Common myeloid progenitor, CD34-positive (primary cell): Measurements from ENCODE around the gene GLI2.

ENCODE experiments used
- CTCF ChIA-PET: fragments of 350-600 bp; sonication (Branson Sonifier 250); formaldehyde crosslinking; loops from one replicate; lab custom pipeline; 2021; ENCODE audit warnings: antibody characterized with exemption; lab: Charles Lee
- POLR2A ChIA-PET: fragments of 350-600 bp; sonication (Branson Sonifier 250); formaldehyde crosslinking; loops from one replicate; lab custom pipeline; 2021; ENCODE audit warnings: antibody characterized with exemption; lab: Charles Lee
- DNase-seq, 3 donors: peaks; one replicate each; pipeline versions ENCODE4 v3.0.0 to v3.0.0-alpha.2; 2013
- H3K27ac ChIP-seq, 2 experiments: 1 replicate in 1 of 2; 2 replicates in 1 of 2; pipeline ENCODE4 v1.7.0; 2013; ENCODE audit warnings: inconsistent platforms in 2 of 2, low read length in 2 of 2, mild to moderate bottlenecking in 2 of 2, low read depth in 1 of 2, moderate library complexity in 1 of 2; ENCODE audit not compliant: severe bottlenecking in 2 of 2, insufficient read depth in 1 of 2, poor library complexity in 1 of 2
- H3K27me3 ChIP-seq, 5 experiments: replicated peaks in 2 of 5; 1 replicate in 3 of 5; 2 replicates in 2 of 5; pipeline versions ENCODE4 v1.6.1 to v1.7.0; 2013; ENCODE audit warnings: low read length in 4 of 5, mild to moderate bottlenecking in 2 of 5, moderate library complexity in 2 of 5, inconsistent platforms in 1 of 5; ENCODE audit not compliant: insufficient read depth in 5 of 5, control insufficient read depth in 4 of 5
- H3K36me3 ChIP-seq, 4 experiments: 1 replicate in 2 of 4; 2 replicates in 2 of 4; pipeline versions ENCODE4 v1.6.1 to v1.7.0; 2013; ENCODE audit warnings: low read length in 3 of 4, control low read depth in 1 of 4, mild to moderate bottlenecking in 1 of 4; ENCODE audit not compliant: control insufficient read depth in 4 of 4, insufficient read depth in 4 of 4
- H3K4me1 ChIP-seq, 4 experiments: 1 replicate in 3 of 4; 2 replicates in 1 of 4; pipeline versions ENCODE4 v1.6.1 to v1.7.1; 2013; ENCODE audit warnings: low read length in 3 of 4, mild to moderate bottlenecking in 3 of 4, control low read depth in 1 of 4, inconsistent platforms in 1 of 4, moderate library complexity in 1 of 4; ENCODE audit not compliant: control insufficient read depth in 4 of 4, insufficient read depth in 4 of 4; ENCODE audit errors: control extremely low read depth in 1 of 4
- H3K4me3 ChIP-seq, 7 experiments: 1 replicate in 4 of 7; 2 replicates in 3 of 7; pipeline versions ENCODE4 v1.5.1 to v1.7.0; 2013; ENCODE audit warnings: mild to moderate bottlenecking in 7 of 7, low read length in 6 of 7, moderate library complexity in 6 of 7, inconsistent platforms in 2 of 7, low read depth in 2 of 7, control low read depth in 1 of 7; ENCODE audit not compliant: insufficient read depth in 4 of 7, control insufficient read depth in 1 of 7; ENCODE audit errors: extremely low read depth in 1 of 7
- H3K9me3 ChIP-seq, 5 experiments: 1 replicate in 4 of 5; 2 replicates in 1 of 5; pipeline versions ENCODE4 v1.6.1 to v1.7.1; 2013; ENCODE audit warnings: low read length in 4 of 5, mild to moderate bottlenecking in 2 of 5, inconsistent platforms in 1 of 5, low read depth in 1 of 5, moderate library complexity in 1 of 5; ENCODE audit not compliant: control insufficient read depth in 4 of 5, insufficient read depth in 2 of 5; ENCODE audit errors: control extremely low read depth in 1 of 5
- WGBS: methylation state at CpG from one replicate; pipeline ENCODE4 v1.1.5; 2013; ENCODE audit not compliant: insufficient coverage; 5-methylcytosine and 5-hydroxymethylcytosine counted together

GLI2 gene

DNA sequence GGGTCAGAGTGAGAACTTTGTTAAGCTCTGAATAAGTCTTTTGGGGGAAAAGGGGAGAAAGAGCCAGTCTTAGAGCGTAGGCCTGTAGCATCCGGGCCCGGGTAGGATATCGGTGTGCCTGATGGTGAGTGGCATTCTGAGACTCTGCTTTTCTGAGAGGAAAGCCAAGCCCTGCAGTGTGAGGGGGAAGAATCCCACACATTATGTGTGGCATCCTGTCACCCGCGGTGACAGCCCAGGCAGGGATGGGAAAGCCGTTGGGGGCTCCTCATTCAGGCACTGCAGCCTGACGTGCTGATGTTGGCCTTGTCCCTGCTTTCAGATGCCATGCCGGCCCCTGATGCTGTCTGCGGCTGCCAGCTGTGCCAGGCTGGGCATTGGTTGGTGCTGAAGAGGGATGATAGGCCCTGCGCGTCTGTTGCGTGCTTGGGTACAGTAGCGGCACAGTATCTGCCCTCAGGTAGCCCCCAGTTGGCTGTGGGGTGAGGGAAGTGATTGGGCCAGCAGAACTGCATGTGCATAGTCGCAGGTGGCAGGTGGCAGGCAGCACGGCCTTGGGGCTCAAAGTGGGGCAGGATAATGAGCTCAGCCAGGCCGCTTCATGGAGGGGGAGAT, 37.6 kb downstream of the GLI2 start:
- 95% methylated on average over 17 of the region's 17 CpGs for WGBS

DNA sequence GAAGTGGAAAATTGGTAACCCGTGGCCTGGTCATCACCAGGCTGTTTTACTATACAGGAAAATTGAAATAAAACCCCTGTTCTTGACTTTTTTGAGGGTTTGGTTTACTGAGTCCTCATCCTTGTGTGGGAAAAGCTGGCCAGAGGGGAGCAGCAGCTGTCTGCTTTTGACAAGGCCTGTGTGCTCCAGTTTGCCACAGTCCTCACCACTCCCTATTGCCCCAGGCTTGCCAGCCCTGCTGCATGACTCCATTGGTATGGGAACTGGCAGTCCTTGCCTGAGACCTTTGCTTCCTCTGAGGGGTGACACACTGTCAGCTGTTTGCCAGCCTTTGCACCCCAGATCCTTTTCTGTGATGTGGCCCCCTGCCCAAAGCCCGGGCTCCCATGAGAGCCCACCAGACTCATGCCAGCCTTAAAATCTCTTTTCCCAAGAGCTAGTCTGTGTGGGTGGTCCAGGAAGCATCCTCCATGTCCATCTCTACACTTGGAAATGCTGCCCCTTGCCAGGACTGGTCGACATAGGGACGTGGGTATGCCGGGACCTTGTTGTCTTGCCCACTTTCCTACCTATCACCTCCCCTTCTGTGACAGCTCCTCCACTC, 39.0 kb downstream of the GLI2 start:
- CTCF ChIA-PET: no interaction called here
- H3K4me1 ChIP-seq: peaks cover 0 to 6% (median 0%) of the 10 kb centered on the region in 4 experiments
- no peak overlapping the region for H3K4me3 ChIP-seq
- no peaks in the 10 kb centered on the region for H3K27me3 ChIP-seq
- no peak overlapping the region for H3K27ac ChIP-seq
- WGBS: 94% methylated on average over 2 of the region's 5 CpGs
- H3K36me3 ChIP-seq: no peaks in the 10 kb centered on the region
- no peak for DNase-seq
- H3K9me3 ChIP-seq: no peaks in the 10 kb centered on the region
- POLR2A ChIA-PET: no interaction called here

More for the DNA sequence above, 37.6 kb downstream of the GLI2 start:
- no peaks in the 10 kb centered on the region for H3K36me3 ChIP-seq
- H3K27me3 ChIP-seq: no peaks in the 10 kb centered on the region
- no peak for DNase-seq
- no peak overlapping the region for H3K27ac ChIP-seq
- peaks cover 0 to 6% (median 0%) of the 10 kb centered on the region in 4 experiments for H3K4me1 ChIP-seq
- no peak overlapping the region for H3K4me3 ChIP-seq
- no peaks in the 10 kb centered on the region for H3K9me3 ChIP-seq
- CTCF ChIA-PET: no interaction called here
- POLR2A ChIA-PET: no interaction called here

DNA sequence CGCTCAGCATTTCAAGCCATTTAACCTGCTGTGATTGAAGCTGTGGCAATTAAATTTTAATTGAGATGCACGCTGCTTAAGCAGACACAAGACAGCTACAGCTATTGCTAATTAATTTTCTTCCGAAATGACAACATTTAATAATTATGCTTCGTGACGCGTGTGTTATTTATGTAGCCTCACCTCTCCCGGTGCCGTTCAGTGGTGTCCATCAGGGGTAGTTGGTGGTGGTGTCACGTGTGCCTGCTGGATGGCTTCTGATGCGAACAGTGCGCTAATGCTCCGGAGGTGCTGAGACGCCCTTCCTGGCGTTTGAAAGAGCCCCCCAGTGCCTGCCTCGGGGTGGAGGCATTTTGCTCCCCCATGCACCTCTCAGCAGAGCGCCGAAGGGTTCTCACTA, 39.5 kb downstream of the GLI2 start:
- CTCF ChIA-PET: no interaction called here
- H3K4me1 ChIP-seq: peaks cover 0 to 6% (median 0%) of the 10 kb centered on the region in 4 experiments
- no peak for DNase-seq

DNA sequence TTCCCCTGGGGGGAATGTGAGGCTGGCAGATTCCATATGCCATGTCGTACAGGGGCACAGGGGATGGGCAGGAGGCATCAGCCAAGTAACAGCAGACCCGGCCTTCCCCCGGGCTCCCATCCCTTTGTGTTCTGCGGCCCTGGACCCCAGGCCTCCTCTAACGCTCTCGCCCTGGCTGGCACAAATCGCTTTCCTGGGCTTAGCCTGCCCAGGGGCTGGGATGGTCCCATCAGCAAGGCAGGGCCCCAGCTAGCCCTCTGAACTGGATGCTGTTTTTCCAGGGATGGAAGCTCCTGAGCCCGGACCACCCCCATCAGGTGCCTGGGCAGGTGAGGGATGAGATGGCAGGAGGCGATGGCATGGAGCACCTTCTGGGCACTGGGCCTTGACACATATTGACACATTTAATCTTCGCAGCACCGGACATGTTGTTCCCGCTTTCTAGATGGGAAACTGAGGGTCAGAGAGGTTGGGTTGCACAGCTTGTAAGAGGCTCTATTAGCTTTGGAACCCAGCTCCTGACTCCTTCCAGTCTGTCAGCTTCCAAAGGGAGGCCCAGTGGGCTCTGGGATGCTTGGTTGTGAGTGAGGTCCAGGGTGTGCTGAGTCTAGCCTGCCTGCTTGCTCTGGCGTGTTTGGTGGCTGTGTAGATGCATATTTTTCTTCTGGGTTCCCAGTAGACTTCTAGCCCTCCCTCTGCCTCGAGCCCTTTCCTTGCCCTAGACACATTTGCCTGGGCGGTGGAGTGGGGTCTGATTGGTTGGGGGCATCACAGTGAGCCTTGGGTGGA, 40.3 kb downstream of the GLI2 start:
- no peaks in the 10 kb centered on the region for H3K36me3 ChIP-seq
- no peaks in the 10 kb centered on the region for H3K9me3 ChIP-seq
- ChIA-PET CTCF (no interaction called here), POLR2A (no interaction called here)
- DNase-seq: no peak
- H3K27ac ChIP-seq: no peak overlapping the region
- WGBS: 97% methylated on average over 13 of the region's 15 CpGs
- peaks cover 0 to 6% (median 0%) of the 10 kb centered on the region in 4 experiments for H3K4me1 ChIP-seq
- H3K27me3 ChIP-seq: no peaks in the 10 kb centered on the region
- no peak overlapping the region for H3K4me3 ChIP-seq

More for the DNA sequence above, 39.5 kb downstream of the GLI2 start:
- no peaks in the 10 kb centered on the region for H3K9me3 ChIP-seq
- POLR2A ChIA-PET: no interaction called here
- H3K27ac ChIP-seq: no peak overlapping the region
- no peaks in the 10 kb centered on the region for H3K36me3 ChIP-seq
- 97% methylated on average over 9 of the region's 17 CpGs for WGBS
- H3K4me3 ChIP-seq: no peak overlapping the region
- no peaks in the 10 kb centered on the region for H3K27me3 ChIP-seq

DNA sequence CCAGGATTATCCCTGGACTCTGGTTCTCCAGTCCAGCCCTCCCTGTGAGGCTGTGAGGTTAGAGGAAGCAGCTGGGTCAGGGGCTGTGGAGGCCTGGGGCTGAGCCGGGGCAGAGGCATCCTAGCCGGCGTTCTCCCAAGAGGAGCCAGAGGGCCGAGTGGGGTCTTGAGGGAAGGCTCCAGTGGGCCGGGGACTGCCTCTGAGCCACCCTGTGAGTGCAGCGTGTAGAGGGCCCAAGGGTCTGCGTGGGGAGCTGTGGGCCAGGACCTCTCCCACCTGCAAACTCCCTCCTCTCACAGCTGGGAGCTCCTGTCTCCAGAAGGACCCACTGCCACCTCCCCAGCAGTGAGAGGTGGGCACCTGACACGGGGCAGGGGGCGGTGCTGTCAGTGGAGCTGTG, 41.0 kb downstream of the GLI2 start:
- Histone ChIP-seq H3K36me3 (no peaks in the 10 kb centered on the region), H3K4me1 (peaks cover 0 to 3% (median 0%) of the 10 kb centered on the region in 4 experiments), H3K9me3 (no peaks in the 10 kb centered on the region), H3K27me3 (no peaks in the 10 kb centered on the region), H3K4me3 (no peak overlapping the region), H3K27ac (no peak overlapping the region)
- 100% methylated on average over 7 of the region's 9 CpGs for WGBS
- ChIA-PET POLR2A (no interaction called here), CTCF (no interaction called here)
- no peak for DNase-seq

DNA sequence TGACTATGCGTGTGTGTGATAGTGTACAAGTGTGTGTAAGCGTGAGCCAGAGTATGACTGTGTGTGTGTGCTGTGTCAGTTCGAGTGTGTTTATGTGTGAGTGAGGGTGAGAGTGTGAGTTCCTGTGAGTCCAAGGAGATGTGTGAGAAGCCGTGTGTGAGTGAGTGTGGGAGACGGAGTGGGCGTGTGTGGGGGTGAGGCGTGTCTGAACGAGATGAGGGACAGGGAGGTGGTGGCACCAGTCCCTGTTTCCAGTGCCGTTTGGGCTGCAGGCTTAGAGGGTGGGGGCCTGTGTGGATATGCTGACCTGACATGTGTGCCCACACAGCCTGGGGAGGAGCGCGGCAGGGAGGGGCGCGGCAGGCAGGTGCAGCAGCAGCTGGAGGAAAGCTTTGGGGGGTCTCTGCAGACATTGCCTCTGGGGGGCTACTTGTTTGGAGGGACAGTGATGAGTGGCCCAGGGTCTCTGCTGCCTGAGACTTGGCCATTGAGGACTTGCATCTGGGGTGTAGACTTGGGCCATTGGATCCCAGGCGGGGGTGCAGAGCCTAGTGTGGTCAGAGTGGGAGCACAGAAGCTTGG, 41.6 kb downstream of the GLI2 start:
- H3K27ac ChIP-seq: no peak overlapping the region
- H3K9me3 ChIP-seq: no peaks in the 10 kb centered on the region
- no peaks in the 10 kb centered on the region for H3K36me3 ChIP-seq
- CTCF ChIA-PET: no interaction called here
- WGBS: 96% methylated on average over 12 of the region's 14 CpGs
- no peaks in the 10 kb centered on the region for H3K27me3 ChIP-seq
- DNase-seq: no peak
- POLR2A ChIA-PET: no interaction called here
- H3K4me3 ChIP-seq: no peak overlapping the region
- H3K4me1 ChIP-seq: no peaks in the 10 kb centered on the region

DNA sequence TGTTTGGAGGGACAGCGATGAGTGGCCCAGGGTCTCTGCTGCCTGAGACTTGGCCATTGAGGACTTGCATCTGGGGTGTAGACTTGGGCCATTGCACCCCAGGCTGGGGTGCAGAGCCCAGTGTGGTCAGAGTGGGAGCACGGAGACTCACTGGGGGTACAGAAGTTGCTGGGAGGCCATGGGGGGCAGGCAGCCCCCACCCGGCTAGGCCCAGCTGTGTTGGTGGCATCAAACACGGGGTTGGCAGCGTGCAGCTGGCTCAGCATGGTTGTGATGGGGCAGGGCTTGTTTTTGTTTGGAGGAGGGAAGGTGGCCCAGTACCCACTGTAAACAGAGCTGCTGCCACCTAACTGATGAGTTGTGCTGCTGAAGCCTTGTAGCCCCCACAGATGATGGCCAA, 42.1 kb downstream of the GLI2 start:
- 100% methylated on average over 5 of the region's 5 CpGs for WGBS
- H3K27ac ChIP-seq: no peak overlapping the region
- ChIA-PET CTCF (no interaction called here), POLR2A (no interaction called here)
- H3K4me1 ChIP-seq: peaks cover 0 to 2% (median 0%) of the 10 kb centered on the region in 4 experiments
- H3K36me3 ChIP-seq: no peaks in the 10 kb centered on the region
- no peaks in the 10 kb centered on the region for H3K27me3 ChIP-seq
- no peak for DNase-seq
- H3K9me3 ChIP-seq: no peaks in the 10 kb centered on the region
- H3K4me3 ChIP-seq: no peak overlapping the region
